HCT116 (cell line): ENCODE measurements around the gene ZFPL1. TPM values are rescaled to one million over a fixed set of nuclear protein-coding genes. Genes with fewer than 3 reads are reported as not detected.

Experiments
- ATAC-seq: fragments of 200-7000 bp; cut with Tn5 transposase; 2 replicates; pipeline ENCODE4 v1.9.1; 2020; ENCODE audit warnings: mild to moderate bottlenecking, moderate library complexity
- BruUV-seq: library from RNA; stranded (reverse); fragments of 400-500 nt; replicated peaks from 2 replicates; lab custom pipeline; 2021; lab: Mats Ljungman, UMichigan
- CTCF ChIA-PET: fragments of 300-600 bp; sonication (Branson Sonifier 250); formaldehyde crosslinking; loops from one replicate; lab custom pipeline; 2021; ENCODE audit warnings: antibody characterized with exemption; lab: Charles Lee
- POLR2A ChIA-PET: fragments of 300-600, 350-600 bp; sonication (Branson Sonifier 250); formaldehyde crosslinking; loops from one replicate; lab custom pipeline; 2021; ENCODE audit warnings: antibody characterized with exemption; lab: Charles Lee
- RAD21 ChIA-PET, 2 experiments: fragments of 300-600 bp; sonication (Branson Sonifier 250); formaldehyde crosslinking; loops; one replicate each; lab custom pipeline; 2023; ENCODE audit warnings: low total read pairs in 2 of 2; ENCODE audit not compliant: uncharacterized antibody in 2 of 2, unreplicated experiment in 2 of 2, low non-redundant PET in 1 of 2; lab: Charles Lee
- DNase-seq: peaks from one replicate; pipeline ENCODE4 v3.0.0-alpha.2; 2010; ENCODE audit warnings: low read depth, low spot score
- H2AFZ ChIP-seq: fragments of 200-600 bp; shearing (Covaris generic), sonication (generic); 2 replicates; pipeline ENCODE4 v1.6.1; 2017; ENCODE audit warnings: low read depth, mixed run types, mixed read lengths, antibody characterized with exemption, low read length; ENCODE audit not compliant: poor library complexity, severe bottlenecking
- H3K27ac ChIP-seq: 2 replicates; pipeline ENCODE4 v1.5.1; 2012; ENCODE audit warnings: low read depth, low read length
- H3K27me3 ChIP-seq: fragments of 200-600 bp; sonication (generic); 2 replicates; pipeline ENCODE4 v1.6.1; 2016; ENCODE audit warnings: mixed run types, low read length, mixed read lengths; ENCODE audit not compliant: insufficient read depth
- H3K36me3 ChIP-seq, 2 experiments: fragments of 200-500 bp in 1 of 2; fragments of 200-600 bp in 1 of 2; sonication (Bioruptor generic) in 1 of 2; sonication (generic) in 1 of 2; 2 replicates each; pipeline versions ENCODE4 v1.5.1 to v1.6.1; 2014 to 2016; ENCODE audit warnings: low read length in 2 of 2, inconsistent platforms in 1 of 2, mixed read lengths in 1 of 2, mixed run types in 1 of 2; ENCODE audit not compliant: insufficient read depth in 2 of 2, control insufficient read depth in 1 of 2
- H3K4me1 ChIP-seq, 2 experiments: fragments of 200-600 bp in 1 of 2; sonication (generic) in 1 of 2; 2 replicates each; pipeline versions ENCODE4 v1.5.1 to v1.6.1; 2012 to 2017; ENCODE audit warnings: low read length in 2 of 2, inconsistent platforms in 1 of 2, mild to moderate bottlenecking in 1 of 2, mixed read lengths in 1 of 2, mixed run types in 1 of 2, moderate library complexity in 1 of 2; ENCODE audit not compliant: insufficient read depth in 2 of 2, control insufficient read depth in 1 of 2
- H3K4me2 ChIP-seq: fragments of 200-600 bp; sonication (generic); 2 replicates; pipeline ENCODE4 v1.6.1; 2017; ENCODE audit warnings: mixed run types, low read length, mixed read lengths
- H3K4me3 ChIP-seq, 2 experiments: fragments of 200-600 bp in 1 of 2; sonication (generic) in 1 of 2; replicated peaks in 1 of 2; 2 replicates each; pipeline ENCODE4 v1.5.1; 2011 to 2016; ENCODE audit warnings: low read length in 2 of 2, control low read depth in 1 of 2, low read depth in 1 of 2, mild to moderate bottlenecking in 1 of 2, mixed read lengths in 1 of 2, mixed run types in 1 of 2
- H3K79me2 ChIP-seq: fragments of 200-600 bp; sonication (generic); 2 replicates; pipeline ENCODE4 v1.6.1; 2017; ENCODE audit warnings: mild to moderate bottlenecking, mixed run types, low read length, moderate library complexity, mixed read lengths; ENCODE audit not compliant: insufficient read depth
- H3K9ac ChIP-seq: fragments of 200-600 bp; sonication (generic); 2 replicates; pipeline ENCODE4 v1.6.1; 2016; ENCODE audit warnings: low read length, mixed read lengths
- H3K9me2 ChIP-seq: fragments of 200-600 bp; sonication (generic), shearing (Covaris generic); 2 replicates; pipeline ENCODE4 v1.6.1; 2017; ENCODE audit warnings: mixed run types, mild to moderate bottlenecking, moderate library complexity; ENCODE audit not compliant: insufficient read depth
- H3K9me3 ChIP-seq, 2 experiments: fragments of 200-500 bp in 1 of 2; fragments of 200-600 bp in 1 of 2; sonication (Bioruptor generic) in 1 of 2; sonication (generic) in 1 of 2; 2 replicates each; pipeline ENCODE4 v1.6.1; 2014 to 2017; ENCODE audit warnings: low read length in 2 of 2, mixed read lengths in 2 of 2, inconsistent platforms in 1 of 2, low read depth in 1 of 2, mild to moderate bottlenecking in 1 of 2, mixed run types in 1 of 2, moderate library complexity in 1 of 2; ENCODE audit not compliant: control insufficient read depth in 1 of 2, insufficient read depth in 1 of 2
- H4K20me1 ChIP-seq: fragments of 200-600 bp; sonication (generic), shearing (Covaris generic); 2 replicates; pipeline ENCODE4 v1.6.1; 2017; ENCODE audit warnings: mixed run types, mild to moderate bottlenecking, moderate library complexity; ENCODE audit not compliant: insufficient read depth
- CTCF ChIP-seq, 3 experiments: fragments of 200-600 bp in 1 of 3; sonication (generic) in 1 of 3; IDR thresholded peaks in 2 of 3; conservative IDR thresholded peaks in 1 of 3; 2 replicates each; pipeline ENCODE4 v1.5.1; 2012 to 2017; ENCODE audit warnings: low read depth in 2 of 3, low read length in 2 of 3, antibody characterized with exemption in 1 of 3, borderline replicate concordance in 1 of 3, control low read depth in 1 of 3, mild to moderate bottlenecking in 1 of 3, mixed read lengths in 1 of 3, mixed run types in 1 of 3, moderate library complexity in 1 of 3; ENCODE audit not compliant: insufficient read depth in 1 of 3
- EGR1 ChIP-seq: IDR thresholded peaks from 2 replicates; pipeline ENCODE4 v1.6.1; 2012; ENCODE audit warnings: low read depth
- ELF1 ChIP-seq: IDR thresholded peaks from 2 replicates; pipeline ENCODE4 v1.6.1; 2012; ENCODE audit warnings: low read depth, borderline replicate concordance
- EZH2 ChIP-seq: fragments of 200-600 bp; sonication (generic); IDR thresholded peaks from 2 replicates; pipeline ENCODE4 v1.6.1; 2017; ENCODE audit warnings: antibody characterized with exemption, mixed run types
- EZH2phosphoT487 ChIP-seq: fragments of 200-600 bp; IDR thresholded peaks from 2 replicates; pipeline ENCODE4 v1.6.1; 2018; ENCODE audit warnings: antibody characterized with exemption, borderline replicate concordance
- FOSL1 ChIP-seq: IDR thresholded peaks from 2 replicates; pipeline ENCODE4 v1.6.1; 2012; ENCODE audit warnings: low read depth
- JUND ChIP-seq: IDR thresholded peaks from 2 replicates; pipeline ENCODE4 v1.6.1; 2012
- MAX ChIP-seq: IDR thresholded peaks from 2 replicates; pipeline ENCODE4 v1.6.1; 2012
- POLR2AphosphoS5 ChIP-seq: IDR thresholded peaks from 2 replicates; pipeline ENCODE4 v1.6.1; 2011; ENCODE audit warnings: mild to moderate bottlenecking, low read depth, low read length, moderate library complexity
- SIN3A ChIP-seq: IDR thresholded peaks from 2 replicates; pipeline ENCODE4 v1.6.1; 2012; ENCODE audit warnings: low read depth
- SP1 ChIP-seq: IDR thresholded peaks from 2 replicates; pipeline ENCODE4 v1.6.1; 2012; ENCODE audit warnings: low read depth
- SRF ChIP-seq: IDR thresholded peaks from 2 replicates; pipeline ENCODE4 v1.6.1; 2012; ENCODE audit warnings: low read depth
- TCF7L2 ChIP-seq: IDR thresholded peaks from 2 replicates; pipeline ENCODE4 v1.7.0; 2011; ENCODE audit warnings: borderline replicate concordance, inconsistent platforms; ENCODE audit not compliant: insufficient read depth, insufficient read length; ENCODE audit errors: extremely low read depth
- YY1 ChIP-seq: IDR thresholded peaks from 2 replicates; pipeline ENCODE4 v1.6.1; 2011; ENCODE audit warnings: low read length, low read depth, moderate library complexity, mild to moderate bottlenecking; ENCODE audit not compliant: insufficient replicate concordance; ENCODE audit errors: extremely low read depth
- ZFX ChIP-seq: fragments of 450-650 bp; IDR thresholded peaks from 2 replicates; pipeline ENCODE4 v1.6.1; 2017
- ZNF274 ChIP-seq: fragments of 200-500 bp; sonication (Bioruptor generic); IDR thresholded peaks from 2 replicates; pipeline ENCODE4 v1.6.1; 2014; ENCODE audit warnings: mild to moderate bottlenecking, low read depth, low read length, inconsistent platforms
- intact Hi-C: fragments of 100-400 bp; cut with micrococcal nuclease; formaldehyde crosslinking; loops from 2 replicates; pipeline ENCODE4 v1.10.0; 2022
- total RNA-seq: library from RNA; stranded (reverse); gene quantifications from one replicate; pipeline ENCODE4 v1.2.1, GENCODE V29; 2021; ENCODE audit not compliant: unreplicated experiment

The ZFPL1 gene
- total RNA-seq, 1 experiment from 2014 or later, result 35.3 TPM

DNA sequence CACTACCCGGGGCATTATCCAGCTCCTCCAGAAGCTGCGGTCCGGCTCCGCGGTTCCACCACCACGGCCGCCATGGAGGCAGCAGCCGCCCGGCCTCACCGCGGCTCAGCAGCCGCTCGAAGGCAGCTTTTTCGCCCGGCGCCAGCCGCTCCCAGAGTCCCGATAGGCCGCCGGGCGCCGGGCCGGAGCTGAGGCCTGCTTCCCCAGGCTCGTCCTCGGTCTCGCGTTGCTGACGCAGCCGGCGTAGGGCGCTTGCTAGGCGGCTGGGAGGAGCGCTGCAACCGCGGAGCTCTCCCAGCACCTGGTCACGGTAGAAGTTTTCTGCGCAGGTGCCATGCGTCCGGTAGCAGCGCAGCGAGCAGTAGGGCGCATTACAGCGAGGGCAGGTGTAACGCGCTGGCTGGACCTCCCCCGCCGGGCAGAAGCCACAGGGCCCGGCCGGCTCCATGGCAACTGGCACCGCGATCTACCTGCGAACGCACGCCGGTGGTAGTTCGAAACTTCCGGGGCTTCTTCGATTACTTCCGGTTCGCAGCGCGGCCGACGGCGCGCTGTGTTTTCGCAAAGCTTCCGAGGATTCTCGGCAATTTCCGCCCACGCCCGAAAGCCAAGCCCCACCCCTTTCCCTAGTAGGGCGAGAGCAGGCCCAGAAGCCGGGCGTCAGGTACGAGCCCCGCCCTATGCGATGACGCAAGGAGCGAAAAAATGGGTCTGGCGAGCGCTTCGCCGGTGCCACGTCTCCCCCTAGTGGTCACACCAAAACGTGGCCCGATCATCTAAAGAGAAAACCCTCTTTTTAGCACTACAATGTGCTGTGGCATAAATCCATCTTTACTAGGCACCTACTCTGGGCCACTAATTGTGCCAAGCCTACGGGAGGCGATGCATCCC lies 33.4 kb downstream of the ZFPL1 start, which contains the start of gene ZNHIT2 (continued):
- TF ChIP-seq CTCF (IDR thresholded peaks at IDR 0.05 in 2 of 3, conservative IDR thresholded peaks at IDR 0.05 in 1 of 3; ENCODE audit: borderline replicate concordance in 1 of 3, insufficient read depth in 1 of 3, low read depth in 2 of 3, low read length in 2 of 3) (peak in 2 of 3 experiments; percentile 83 to 93; a peak in 4 of 6 replicates), YY1 (no peak), SIN3A (no peak)

GRCh38 chr11:65118097-65118837 lies 34.2 kb downstream of the ZFPL1 start:
- Histone ChIP-seq H3K4me1 (peaks cover 17 to 41% of the 10 kb centered on the region in 2 experiments; a peak in 3 of 4 replicates), H3K9me3 (no peaks in the 10 kb centered on the region), H2AFZ (no peak overlapping the region), H3K4me3 (0 out of 4 replicates have a peak overlapping the region, but pooled peaks of 1 of the 2 experiments have one; percentile 16), H3K27me3 (no peaks in the 10 kb centered on the region), H3K79me2 (peaks cover 60% of the 10 kb centered on the region), H4K20me1 (no peaks in the 10 kb centered on the region; the same call in 1 of the 2 replicates), H3K9ac (no peak overlapping the region), H3K27ac (peak overlapping the region; percentile 20; the same call in 1 of the 2 replicates), H3K9me2 (no peaks in the 10 kb centered on the region), H3K36me3 (peaks cover 10 to 43% of the 10 kb centered on the region in 2 experiments), H3K4me2 (peak overlapping the region; percentile 25; the same call in 1 of the 2 replicates)
- POLR2A ChIA-PET, result interaction anchor here (1.0 to 1.7 kb wide), 3 partner anchors 17 to 112 kb away, joined by 3 to 5 read pairs (median 3); partner anchors contain the start of gene SPDYC
- DNase-seq, result no peak
- intact Hi-C loops, result loop anchor here (5.0 to 10.0 kb wide), 3 partner anchors 106 to 331 kb away; partner anchors contain the start of genes ARL2 and ATG2A
- RAD21 ChIA-PET, result interaction anchor here in 1 of 2 experiments (0.7 kb wide), 1 partner anchor 204 kb away, joined by 3 read pairs; no protein-coding TSS in a partner anchor
- no peak for ATAC-seq
- BruUV-seq, result no TSS peak
- CTCF ChIA-PET, result interaction anchor here (1.0 to 1.4 kb wide), 3 partner anchors 16 to 274 kb away, joined by 4 to 6 read pairs (median 4); partner anchors contain the start of genes CDC42BPG and SYVN1
- no peak for TF ChIP-seq SRF
- TF ChIP-seq ZNF274, result no peak
- no peak for TF ChIP-seq YY1
- no peak for TF ChIP-seq CTCF (IDR thresholded peaks at IDR 0.05 in 2 of 3, conservative IDR thresholded peaks at IDR 0.05 in 1 of 3; ENCODE audit: borderline replicate concordance in 1 of 3, insufficient read depth in 1 of 3, low read depth in 2 of 3, low read length in 2 of 3)
- TF ChIP-seq JUND, result no peak
- TF ChIP-seq SIN3A, result no peak
- no peak for TF ChIP-seq ZFX
- no peak for TF ChIP-seq POLR2AphosphoS5
- no peak for TF ChIP-seq MAX
- no peak for TF ChIP-seq ELF1
- TF ChIP-seq TCF7L2, result no peak
- TF ChIP-seq SP1, result no peak
- no peak for TF ChIP-seq EZH2phosphoT487
- no peak for TF ChIP-seq FOSL1
- TF ChIP-seq EGR1, result no peak
- no peak for TF ChIP-seq EZH2
